Nephron progenitor cell (in vitro differentiated cells): ENCODE measurements around the gene ROMO1.
A peak's percentile ranks its signal among the peaks of the same experiment; 100 is the strongest.

Source experiments
- DNase-seq: peaks from one replicate; pipeline ENCODE4 v3.0.0; 2021
- H3K27ac Mint-ChIP-seq: 2 replicates; pipeline ENCODE4 v1.8.0; 2021; ENCODE audit warnings: mild to moderate bottlenecking, moderate library complexity, mixed read lengths
- H3K27me3 Mint-ChIP-seq: 2 replicates; pipeline ENCODE4 v1.8.0; 2021; ENCODE audit warnings: mild to moderate bottlenecking, low read depth, mixed read lengths; ENCODE audit not compliant: poor library complexity
- H3K36me3 Mint-ChIP-seq: 2 replicates; pipeline ENCODE4 v1.8.0; 2021; ENCODE audit warnings: low read depth, mixed read lengths
- H3K4me1 Mint-ChIP-seq: 2 replicates; pipeline ENCODE4 v1.8.0; 2021; ENCODE audit warnings: mixed read lengths
- H3K4me3 Mint-ChIP-seq: 2 replicates; pipeline ENCODE4 v1.8.0; 2021; ENCODE audit warnings: mild to moderate bottlenecking, moderate library complexity, mixed read lengths
- H3K9me3 Mint-ChIP-seq: 2 replicates; pipeline ENCODE4 v1.8.0; 2021; ENCODE audit warnings: mild to moderate bottlenecking, moderate library complexity, mixed read lengths
- TF ChIP-seq, protein P1 (sequence below): fragments of 200-600 bp; sonication (generic); IDR thresholded peaks from 2 replicates; pipeline ENCODE4 v1.5.0; 2021; ENCODE audit warnings: antibody characterized with exemption

The ROMO1 gene

DNA sequence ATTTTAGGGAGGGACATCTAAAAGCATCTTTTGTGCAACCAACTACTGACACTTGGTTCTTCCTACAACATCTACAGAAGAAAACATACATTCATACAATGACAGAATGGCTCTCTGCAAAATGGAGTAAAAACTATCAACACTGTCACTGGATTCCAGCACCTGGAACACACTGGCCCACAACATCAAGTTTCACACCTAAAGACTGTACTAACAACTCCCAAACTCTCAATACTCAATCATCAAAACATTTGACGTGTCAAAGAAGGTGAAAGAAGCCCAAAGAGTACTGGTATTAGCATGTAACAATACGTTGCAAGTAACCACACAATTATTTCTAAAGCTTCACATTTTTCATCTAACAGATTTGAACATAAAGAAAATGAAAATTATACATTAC is 36.7 kb upstream of the ROMO1 start:
- TF ChIP-seq, protein P1, sequence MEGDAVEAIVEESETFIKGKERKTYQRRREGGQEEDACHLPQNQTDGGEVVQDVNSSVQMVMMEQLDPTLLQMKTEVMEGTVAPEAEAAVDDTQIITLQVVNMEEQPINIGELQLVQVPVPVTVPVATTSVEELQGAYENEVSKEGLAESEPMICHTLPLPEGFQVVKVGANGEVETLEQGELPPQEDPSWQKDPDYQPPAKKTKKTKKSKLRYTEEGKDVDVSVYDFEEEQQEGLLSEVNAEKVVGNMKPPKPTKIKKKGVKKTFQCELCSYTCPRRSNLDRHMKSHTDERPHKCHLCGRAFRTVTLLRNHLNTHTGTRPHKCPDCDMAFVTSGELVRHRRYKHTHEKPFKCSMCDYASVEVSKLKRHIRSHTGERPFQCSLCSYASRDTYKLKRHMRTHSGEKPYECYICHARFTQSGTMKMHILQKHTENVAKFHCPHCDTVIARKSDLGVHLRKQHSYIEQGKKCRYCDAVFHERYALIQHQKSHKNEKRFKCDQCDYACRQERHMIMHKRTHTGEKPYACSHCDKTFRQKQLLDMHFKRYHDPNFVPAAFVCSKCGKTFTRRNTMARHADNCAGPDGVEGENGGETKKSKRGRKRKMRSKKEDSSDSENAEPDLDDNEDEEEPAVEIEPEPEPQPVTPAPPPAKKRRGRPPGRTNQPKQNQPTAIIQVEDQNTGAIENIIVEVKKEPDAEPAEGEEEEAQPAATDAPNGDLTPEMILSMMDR = no peak
- Mint-ChIP-seq H3K4me1 (peaks cover 47% of the 10 kb centered on the region), H3K4me3 (peak overlapping the region; percentile 88), H3K9me3 (peaks cover 16% of the 10 kb centered on the region), H3K27ac (no peak overlapping the region), H3K36me3 (peaks cover 41% of the 10 kb centered on the region), H3K27me3 (peaks cover 3% of the 10 kb centered on the region)
- no peak for DNase-seq

DNA sequence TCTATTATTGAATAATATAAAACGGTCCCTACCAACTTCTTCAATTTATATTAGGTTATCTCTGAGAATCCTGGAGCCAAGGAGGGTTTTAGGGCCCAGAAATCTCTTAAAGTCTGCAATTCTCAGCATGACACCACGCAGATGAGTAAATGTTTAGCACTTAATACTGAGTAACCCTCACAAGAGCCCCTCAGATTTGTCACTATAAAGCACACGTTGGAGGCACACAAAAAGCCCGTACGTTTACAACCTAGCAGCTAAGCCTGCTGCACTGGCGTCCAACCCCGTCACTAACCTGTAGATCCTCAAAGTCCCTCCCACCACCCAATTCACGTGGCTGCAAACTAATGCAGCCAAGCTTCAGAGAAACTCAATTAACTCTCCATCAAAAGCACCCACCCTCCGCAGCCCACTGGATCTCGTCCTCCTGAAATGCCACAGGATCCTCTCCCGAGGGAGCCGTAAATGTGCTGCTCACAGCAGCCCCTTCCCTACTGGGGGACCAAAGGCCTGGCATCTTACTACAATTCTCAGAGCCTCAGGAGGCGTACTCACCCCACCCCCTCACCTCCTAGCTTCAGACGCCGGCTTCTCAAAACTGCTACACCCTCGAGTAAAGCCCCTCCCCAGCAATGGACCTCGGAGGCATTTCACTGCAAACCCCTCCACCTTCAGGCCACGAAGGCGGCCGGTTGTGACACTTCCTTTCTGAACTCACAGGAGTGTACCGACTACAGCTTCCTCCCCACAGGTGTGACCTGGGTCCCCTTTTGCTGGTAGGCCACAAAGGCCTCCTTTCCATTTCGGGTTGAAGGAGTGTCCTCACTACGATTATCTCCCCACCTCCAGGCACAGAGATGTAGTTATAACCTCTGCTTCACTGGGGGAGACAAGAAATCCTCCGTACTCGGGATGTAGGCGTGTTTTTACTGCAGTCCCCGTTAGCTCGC is 35.4 kb upstream of the ROMO1 start:
- peaks cover 47% of the 10 kb centered on the region for H3K4me1 Mint-ChIP-seq
- peaks cover 3% of the 10 kb centered on the region for H3K27me3 Mint-ChIP-seq
- peaks cover 42% of the 10 kb centered on the region for H3K36me3 Mint-ChIP-seq
- DNase-seq = peak; percentile 63
- TF ChIP-seq, protein P1 = no peak
- H3K27ac Mint-ChIP-seq = peak overlapping the region; percentile 99
- H3K9me3 Mint-ChIP-seq = peaks cover 15% of the 10 kb centered on the region
- peak overlapping the region; percentile 88 for H3K4me3 Mint-ChIP-seq

DNA sequence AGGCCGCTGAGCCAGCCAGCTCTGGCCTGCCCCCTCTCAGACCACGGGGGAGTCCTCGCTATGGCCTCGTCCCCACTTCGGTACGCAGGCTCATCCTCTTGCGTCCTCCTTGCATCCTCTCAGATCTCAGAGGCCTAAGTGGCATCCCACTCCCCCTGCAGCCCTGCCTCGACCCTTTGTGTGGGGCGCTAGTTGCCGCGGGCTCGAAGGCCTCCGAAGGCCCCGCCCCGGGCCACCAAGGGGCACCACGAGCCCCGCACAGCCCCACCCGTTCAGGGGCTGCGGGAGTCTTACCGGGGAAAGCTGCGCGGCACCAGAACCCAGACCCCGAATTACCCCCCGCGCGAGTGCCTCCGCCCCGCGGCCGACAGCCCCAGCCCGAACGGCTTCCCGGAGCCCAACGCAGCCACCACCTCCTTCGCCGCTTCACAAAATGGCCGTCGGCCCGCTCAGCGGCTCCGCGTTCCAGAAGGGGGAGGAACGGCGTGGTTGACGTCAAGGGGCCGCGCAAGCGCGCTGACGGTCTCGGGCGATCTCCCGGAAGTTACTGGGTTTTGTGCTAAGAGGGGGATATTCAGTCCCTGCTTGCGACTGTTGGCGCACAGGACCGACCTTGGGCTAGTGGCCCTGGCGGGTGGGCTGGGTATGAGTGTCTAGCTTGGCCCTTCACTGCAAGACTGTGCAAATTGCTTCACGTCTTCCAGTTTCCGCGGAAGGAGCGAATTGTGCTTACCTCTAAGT is 34.6 kb upstream of the ROMO1 start, which contains the start of the genes CPNE1 and RBM12:
CPNE1 (minus strand) TSS at position 435 of the 741 bp plus-strand sequence. CDS start 31,977 bp downstream, outside the sequence.
RBM12 (minus strand) TSS at position 435 of the 741 bp plus-strand sequence. CDS start 9,578 bp downstream, outside the sequence.
- H3K27ac Mint-ChIP-seq = peak within 1 kb of the TSS; percentile 99
- H3K27me3 Mint-ChIP-seq = peaks cover 6% of the 10 kb centered on the region
- H3K4me3 Mint-ChIP-seq = peak within 1 kb of the TSS; percentile 88
- DNase-seq = peak; percentile 91
- H3K4me1 Mint-ChIP-seq = peaks cover 39% of the 10 kb centered on the region
- TF ChIP-seq, protein P1 = no peak
- peaks cover 8% of the 10 kb centered on the region for H3K9me3 Mint-ChIP-seq
- H3K36me3 Mint-ChIP-seq = peaks cover 41% of the 10 kb centered on the region

DNA sequence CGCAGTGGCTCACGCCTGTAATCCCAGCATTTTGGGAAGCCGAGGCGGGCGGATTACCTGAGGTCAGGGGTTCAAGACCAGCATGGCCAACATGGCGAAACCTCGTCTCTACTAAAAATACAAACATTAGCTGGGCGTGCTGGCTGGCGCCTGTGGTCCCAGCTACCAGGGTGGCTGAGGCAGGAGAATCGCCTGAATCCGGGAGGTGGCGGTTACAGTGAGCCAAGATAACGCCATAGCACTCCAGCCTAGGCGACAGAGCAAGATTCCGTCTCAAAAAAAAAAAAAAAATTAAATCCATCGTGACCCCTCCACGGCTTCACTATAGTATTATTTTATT is 33.3 kb upstream of the ROMO1 start:
- Mint-ChIP-seq H3K27me3 (peaks cover 6% of the 10 kb centered on the region), H3K9me3 (no peaks in the 10 kb centered on the region), H3K4me3 (no peak overlapping the region), H3K4me1 (peaks cover 42% of the 10 kb centered on the region), H3K27ac (no peak overlapping the region), H3K36me3 (peaks cover 44% of the 10 kb centered on the region)
- TF ChIP-seq, protein P1 = no peak
- no peak for DNase-seq

DNA sequence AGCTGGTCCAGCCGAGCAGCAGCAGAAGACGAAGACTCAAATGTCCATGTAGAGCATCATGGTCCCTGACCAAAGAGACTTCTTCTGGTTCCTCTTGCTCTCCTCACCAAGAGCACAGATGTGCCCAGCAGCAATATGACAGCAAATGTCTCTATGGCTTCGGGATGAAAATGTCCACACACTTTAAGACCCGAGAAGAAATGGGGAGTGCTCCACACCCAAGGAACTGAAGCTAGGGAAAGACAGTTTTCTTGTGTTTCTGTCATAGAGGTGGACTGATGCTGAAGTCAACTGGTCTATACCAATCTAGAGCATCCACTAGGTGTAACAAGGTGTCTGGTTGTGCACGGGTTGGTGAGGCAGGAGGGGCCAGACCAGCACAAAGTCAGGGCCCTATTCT is 30.0 kb upstream of the ROMO1 start:
- H3K4me3 Mint-ChIP-seq = no peak overlapping the region

More for the DNA sequence above, 30.0 kb upstream of the ROMO1 start:
- Mint-ChIP-seq H3K4me1 (peaks cover 13% of the 10 kb centered on the region), H3K36me3 (peaks cover 42% of the 10 kb centered on the region), H3K27ac (no peak overlapping the region), H3K9me3 (no peaks in the 10 kb centered on the region), H3K27me3 (peaks cover 6% of the 10 kb centered on the region)
- TF ChIP-seq, protein P1 = no peak
- no peak for DNase-seq
